GM19452 (cell line): ENCODE data around the gene ANKRD6.

Experiments used
- ATAC-seq: cut with Tn5 transposase; IDR thresholded peaks from one replicate; pipeline ENCODE4 v1.9.1; 2021; ENCODE audit not compliant: unreplicated experiment

The ANKRD6 gene

GRCh38 chr6:89506716-89507617 lies 74.0 kb downstream of the ANKRD6 start:
- ATAC-seq, result no peak

- ATAC-seq, result no peak
These were observed 76.0 kb downstream of the ANKRD6 start for GRCh38 chr6:89508755-89509563.

GRCh38 chr6:89509777-89510281 lies 76.9 kb downstream of the ANKRD6 start:
- ATAC-seq, result no peak

- ATAC-seq, result no peak
These were observed 77.4 kb downstream of the ANKRD6 start for GRCh38 chr6:89510393-89510792.

- no peak for ATAC-seq
These were observed 85.6 kb downstream of the ANKRD6 start for GRCh38 chr6:89518352-89519055.

GRCh38 chr6:89520736-89521135 lies 87.8 kb downstream of the ANKRD6 start:
- no peak for ATAC-seq

- ATAC-seq, result no peak
These were observed 89.8 kb downstream of the ANKRD6 start for GRCh38 chr6:89522778-89523177.

GRCh38 chr6:89525786-89526562 lies 93.0 kb downstream of the ANKRD6 start:
- ATAC-seq, result no peak

GRCh38 chr6:89526563-89526869 lies 93.6 kb downstream of the ANKRD6 start:
- ATAC-seq, result no peak

GRCh38 chr6:89527634-89528033 lies 94.7 kb downstream of the ANKRD6 start:
- ATAC-seq, result no peak

- no peak for ATAC-seq
These were observed 95.9 kb downstream of the ANKRD6 start for GRCh38 chr6:89528866-89529265.

- ATAC-seq, result no peak
These were observed 98.0 kb downstream of the ANKRD6 start for GRCh38 chr6:89530982-89531381.

GRCh38 chr6:89536231-89536630 lies 103.3 kb downstream of the ANKRD6 start:
- ATAC-seq, result no peak

GRCh38 chr6:89539779-89540178 lies 106.8 kb downstream of the ANKRD6 start:
- ATAC-seq, result no peak

GRCh38 chr6:89542081-89542857 lies 109.3 kb downstream of the ANKRD6 start:
- no peak for ATAC-seq

- no peak for ATAC-seq
These were observed 109.9 kb downstream of the ANKRD6 start for GRCh38 chr6:89542866-89543265.

GRCh38 chr6:89547281-89547680 lies 114.3 kb downstream of the ANKRD6 start:
- ATAC-seq, result no peak

GRCh38 chr6:89553431-89553830 lies 120.5 kb downstream of the ANKRD6 start:
- no peak for ATAC-seq

- no peak for ATAC-seq
These were observed 121.2 kb downstream of the ANKRD6 start for GRCh38 chr6:89554106-89554505.

- no peak for ATAC-seq
These were observed 122.1 kb downstream of the ANKRD6 start for GRCh38 chr6:89555031-89555430.
